GM19452 (cell line): ENCODE data around the gene ARMH2.

Experiments
- ATAC-seq: cut with Tn5 transposase; IDR thresholded peaks from one replicate; pipeline ENCODE4 v1.9.1; 2021; ENCODE audit not compliant: unreplicated experiment

The ARMH2 gene

DNA sequence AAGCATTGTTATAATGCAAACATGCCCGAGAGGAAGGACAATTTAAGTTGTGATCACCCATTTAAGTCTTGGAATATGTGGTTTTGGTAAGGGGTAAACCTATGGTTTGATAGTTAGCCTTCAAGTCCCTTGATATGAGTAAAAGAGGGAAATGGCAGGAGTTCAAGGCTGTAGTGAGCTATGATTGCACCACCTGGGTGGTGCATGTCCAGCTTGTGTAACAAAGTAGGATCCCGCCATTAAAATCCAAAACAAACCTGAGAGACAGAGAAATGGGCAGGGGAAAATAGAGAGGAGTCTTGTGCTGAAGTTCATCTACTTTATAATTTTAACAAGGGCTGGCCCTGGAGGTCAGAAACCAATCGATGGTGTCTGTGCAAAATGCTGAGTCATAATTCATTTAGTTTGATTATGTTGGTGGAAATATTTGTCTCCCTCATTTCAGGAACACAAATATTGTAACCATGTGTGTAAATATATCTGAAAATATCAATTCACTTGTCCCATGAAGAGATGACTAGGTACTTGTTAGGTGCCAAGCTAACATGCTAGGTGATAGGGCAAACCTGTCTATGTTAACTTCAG is 23.2 kb upstream of the ARMH2 start:
- no peak for ATAC-seq

DNA sequence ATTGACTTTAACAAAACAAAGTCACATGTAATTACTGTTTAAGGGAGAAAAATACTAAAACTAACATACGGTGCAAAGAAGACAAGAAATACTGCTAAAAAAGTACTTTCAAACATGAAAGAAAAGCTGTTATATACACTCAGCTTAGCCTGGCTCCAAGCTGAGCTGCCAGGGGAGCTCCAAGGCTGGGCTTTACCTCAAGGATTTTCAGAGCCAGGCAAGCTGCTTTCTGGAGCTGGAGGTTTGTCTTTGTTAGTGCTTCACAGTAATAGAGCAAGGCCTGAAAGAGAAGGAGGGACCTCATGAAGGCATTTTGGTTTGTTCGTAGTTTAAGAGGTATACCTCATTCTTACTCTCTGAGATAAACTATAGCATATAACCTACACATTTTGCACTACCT is 19.6 kb upstream of the ARMH2 start:
- no peak for ATAC-seq

DNA sequence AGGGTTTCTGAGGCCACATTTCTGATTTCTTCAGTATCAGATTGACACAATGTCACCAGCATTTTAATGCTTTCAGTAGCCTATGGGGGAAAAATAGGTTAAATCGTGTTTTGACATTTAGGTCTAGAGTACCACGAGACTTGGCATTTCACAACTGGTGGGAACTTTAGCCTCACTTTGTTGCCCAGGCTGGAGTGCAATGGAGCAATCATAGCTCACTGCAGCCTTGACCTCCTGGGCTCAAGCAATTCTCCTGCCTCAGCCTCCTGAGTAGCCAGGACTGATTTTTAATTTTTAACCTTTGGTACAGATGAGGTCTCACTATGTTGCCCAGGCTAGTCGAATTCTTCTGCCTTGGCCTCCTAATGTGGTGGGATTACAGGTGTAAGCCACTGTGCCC is 11.0 kb upstream of the ARMH2 start:
- ATAC-seq, result no peak

DNA sequence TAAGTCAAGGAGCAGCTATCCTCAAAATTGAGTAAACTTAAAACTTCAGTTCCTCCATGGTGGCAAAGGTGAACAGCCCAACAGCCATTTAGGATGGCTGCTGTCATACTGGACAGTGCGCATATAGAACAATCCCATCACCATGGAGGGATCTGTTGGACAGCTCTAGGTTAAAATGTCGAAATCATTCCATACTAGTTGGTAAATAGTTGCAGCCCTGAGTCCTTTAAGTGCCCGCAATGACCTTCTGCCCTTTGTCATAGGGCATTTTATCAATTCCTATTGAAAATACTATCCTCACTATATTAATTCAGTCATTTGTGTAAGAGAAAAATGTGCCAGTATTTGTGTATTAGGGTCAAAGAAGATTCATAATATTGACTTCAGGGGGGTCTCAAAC is 8.9 kb upstream of the ARMH2 start:
- ATAC-seq, result no peak

DNA sequence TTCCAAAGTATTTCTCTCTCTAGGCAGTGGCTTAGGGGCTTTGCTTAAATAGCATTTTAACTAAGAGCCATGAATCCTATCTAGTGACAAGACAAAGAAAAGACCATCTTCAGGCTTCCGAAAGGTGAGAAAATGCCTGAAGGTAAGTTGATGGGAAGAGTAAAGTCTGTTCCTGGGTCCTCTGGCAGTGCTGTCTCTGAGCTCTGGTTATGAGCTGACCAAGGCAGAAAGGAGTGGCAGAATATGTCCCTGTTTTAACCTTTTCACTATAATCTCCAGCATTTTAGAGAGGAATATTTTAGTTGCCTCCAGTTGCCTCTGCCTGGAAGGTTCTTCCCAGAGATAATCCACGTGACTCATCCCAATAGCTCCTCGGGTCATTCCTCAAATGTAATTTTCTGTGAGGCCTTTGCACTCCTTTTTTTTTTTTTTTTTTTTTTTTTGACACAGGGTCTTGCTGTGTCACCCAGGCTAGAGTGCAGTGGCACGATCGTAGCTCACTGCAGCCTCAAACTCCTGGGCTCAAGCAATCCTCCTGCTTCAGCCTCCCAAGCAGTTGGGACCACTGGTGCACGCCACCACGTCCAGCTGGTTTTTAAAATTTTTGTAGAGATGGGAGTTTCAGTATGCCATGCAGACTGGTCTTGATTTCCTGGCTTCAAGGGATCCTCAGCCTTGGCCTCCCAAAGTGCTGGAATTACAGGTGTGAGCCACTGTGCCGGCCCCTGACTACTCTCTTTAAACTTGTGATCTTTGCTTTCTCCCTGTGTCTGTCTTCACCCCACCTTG is 3.7 kb upstream of the ARMH2 start:
- ATAC-seq, result no peak

DNA sequence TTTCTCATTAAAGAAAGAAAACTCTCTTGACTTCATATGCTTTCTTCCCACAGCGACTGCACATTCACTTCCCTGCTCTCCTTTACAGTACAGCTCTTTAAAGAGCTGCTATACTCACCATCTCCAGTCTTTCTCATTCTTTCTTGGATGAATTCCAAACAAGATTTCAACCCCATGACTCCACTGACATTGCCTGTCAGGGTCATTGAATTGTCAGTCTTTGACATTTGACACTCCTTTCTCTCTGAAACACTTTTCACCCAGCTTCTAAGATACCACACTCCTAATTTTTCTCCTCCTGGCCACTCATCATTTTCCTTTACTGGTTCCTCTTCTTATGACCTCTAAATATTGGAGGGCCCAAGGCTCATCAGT is 811 bp upstream of the ARMH2 start:
- no peak for ATAC-seq

DNA sequence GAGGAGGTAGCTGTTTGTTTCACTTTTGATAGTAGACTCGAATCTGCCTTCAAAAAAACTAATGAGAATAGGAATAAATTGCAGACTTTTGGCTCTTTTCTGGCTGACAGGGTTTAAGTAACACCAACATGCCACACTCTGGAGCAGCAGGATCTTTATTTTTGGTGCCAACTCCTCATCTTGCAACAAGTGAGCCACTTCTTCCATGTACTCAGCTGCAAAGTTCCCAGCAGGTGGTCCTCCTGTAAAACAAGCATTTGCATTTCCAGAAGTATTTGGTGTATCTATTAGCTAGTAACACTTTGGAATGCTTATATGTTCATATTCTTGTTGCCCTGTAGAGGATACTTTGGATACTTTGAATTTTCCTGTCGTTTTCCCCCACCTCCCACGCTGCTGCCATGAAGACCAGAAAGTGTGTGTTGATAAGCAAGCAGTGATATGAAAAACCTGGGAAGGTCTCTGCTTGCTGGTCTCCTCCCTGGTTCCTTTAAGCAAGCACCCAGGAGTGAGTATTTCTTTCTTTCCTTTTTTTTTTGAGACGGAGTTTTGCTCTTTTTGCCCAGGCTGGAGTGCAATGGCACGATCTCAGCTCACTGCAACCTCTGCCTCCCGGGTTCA is 1.0 kb downstream of the ARMH2 start:
- no peak for ATAC-seq

DNA sequence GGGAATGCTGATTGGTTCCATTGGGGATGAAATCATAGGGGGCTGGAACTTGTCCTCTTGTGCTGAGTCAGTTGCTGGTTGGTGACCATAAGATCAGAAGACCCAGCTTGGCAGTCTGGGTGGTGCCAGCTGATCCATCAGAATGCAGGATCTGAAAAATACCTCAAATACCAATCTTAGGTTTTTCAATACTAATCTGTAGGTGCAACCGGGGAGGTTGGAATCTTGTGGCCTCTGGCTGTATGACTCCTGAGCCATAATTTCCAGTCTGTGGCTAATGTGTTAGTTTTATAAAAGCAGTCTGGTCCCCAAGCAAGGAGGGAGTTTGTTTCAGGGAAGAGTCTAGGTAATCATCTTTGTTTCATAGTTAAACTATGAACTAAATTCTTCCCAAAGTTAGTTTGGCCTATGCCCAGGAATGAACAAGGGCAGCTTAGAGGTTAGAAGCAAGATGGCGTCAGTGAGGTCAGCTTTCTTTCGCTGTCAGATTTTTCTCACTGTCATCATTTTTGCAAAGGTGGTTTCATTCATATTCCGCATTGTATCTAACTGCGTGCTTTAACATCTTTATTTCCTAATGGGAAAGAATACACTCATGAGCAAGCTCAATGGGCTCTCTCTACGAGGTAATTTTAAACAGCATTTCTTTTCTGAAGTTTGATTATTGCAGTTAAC is 2.0 kb downstream of the ARMH2 start:
- ATAC-seq, result no peak

DNA sequence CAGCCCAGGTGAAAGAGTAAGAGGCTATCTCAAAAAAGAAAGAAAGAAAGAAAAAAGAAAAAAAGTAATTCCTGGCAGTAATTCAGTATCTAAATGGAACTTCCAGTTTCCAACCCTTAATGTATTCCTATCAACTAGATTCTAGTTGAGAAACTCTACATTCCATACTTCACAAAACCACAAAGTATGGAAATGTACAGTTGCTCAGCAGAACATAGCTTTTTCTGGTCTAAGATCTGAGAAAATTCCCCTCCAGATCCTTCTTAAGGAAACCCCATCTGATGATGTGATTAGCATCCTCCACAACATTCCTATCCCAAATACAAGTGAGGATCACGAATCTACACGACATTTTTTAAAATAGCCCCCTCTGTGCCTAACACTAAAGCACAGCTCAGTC is 3.6 kb downstream of the ARMH2 start:
- ATAC-seq, result no peak

DNA sequence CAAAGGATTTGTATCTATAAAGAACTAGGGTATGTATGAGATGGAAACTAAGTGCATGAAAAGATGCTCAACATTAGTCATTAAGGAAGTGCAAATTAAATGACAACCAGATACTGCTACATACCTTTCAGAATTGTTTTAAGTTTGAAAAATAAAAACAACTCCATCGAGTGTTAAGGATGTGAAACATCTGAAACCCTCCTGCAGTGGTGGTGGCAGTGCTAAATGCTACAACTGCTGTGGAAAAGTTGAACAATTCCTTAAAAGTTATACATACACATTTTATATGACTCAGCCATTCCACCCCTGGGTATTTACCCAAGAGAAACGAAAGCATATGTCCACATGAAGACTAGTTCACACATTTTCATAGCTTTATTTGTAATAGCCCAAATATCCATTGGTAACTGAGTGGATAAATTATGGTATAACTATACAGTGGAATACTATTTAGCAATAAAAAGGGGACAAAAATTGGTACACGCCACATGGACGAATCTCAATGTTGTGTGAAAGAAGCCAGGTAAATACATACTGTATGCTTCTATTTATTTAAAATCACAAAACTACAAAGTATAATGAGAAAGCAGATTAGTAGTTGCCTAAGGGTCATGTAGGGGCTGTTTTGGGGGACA is 10.6 kb downstream of the ARMH2 start:
- no peak for ATAC-seq

DNA sequence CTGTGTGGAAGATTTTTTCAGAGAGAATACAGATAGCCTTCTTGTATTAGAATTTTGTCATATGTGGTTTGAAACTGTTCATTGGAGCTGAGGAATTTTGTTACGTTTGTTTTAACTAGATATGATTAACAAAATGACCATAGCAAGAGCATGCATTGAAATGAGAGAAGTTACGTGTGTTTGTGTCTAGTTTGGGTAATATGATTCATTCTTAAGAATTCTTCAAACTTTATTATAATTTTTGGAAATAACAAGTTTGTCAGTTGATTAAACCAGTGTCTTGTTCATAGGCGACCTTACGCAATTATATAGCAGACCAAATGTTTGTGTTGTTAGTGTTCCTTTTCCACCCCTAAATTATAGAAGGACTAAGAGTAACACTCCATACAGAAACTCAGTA is 18.5 kb downstream of the ARMH2 start:
- no peak for ATAC-seq

DNA sequence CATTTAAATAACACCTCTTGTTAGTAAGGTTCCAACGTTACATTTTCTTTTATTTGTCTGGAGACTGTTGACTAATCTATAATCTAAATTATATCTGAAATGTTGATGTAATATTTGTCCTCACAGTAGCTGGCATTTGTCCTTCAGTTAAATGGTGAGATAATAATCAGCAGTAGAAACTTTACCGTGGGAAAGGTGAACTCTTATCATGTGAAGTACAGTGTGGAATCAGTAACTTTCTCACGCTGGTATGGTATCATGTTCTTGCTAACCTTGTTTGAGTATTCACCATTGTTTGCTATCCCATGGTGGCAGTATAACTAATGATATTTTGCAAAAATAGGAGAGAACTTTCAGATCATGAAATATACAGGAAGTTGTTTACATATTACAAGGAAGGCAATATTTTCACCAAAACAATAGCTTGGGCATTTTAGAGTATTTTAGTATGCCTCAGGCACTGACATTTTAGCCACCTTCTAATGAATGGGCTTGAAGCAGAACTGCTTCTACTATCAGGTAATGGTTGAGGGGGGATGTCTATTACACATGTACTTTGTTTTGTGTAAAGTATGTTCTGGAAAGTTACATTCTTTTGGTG is 19.2 kb downstream of the ARMH2 start:
- no peak for ATAC-seq

DNA sequence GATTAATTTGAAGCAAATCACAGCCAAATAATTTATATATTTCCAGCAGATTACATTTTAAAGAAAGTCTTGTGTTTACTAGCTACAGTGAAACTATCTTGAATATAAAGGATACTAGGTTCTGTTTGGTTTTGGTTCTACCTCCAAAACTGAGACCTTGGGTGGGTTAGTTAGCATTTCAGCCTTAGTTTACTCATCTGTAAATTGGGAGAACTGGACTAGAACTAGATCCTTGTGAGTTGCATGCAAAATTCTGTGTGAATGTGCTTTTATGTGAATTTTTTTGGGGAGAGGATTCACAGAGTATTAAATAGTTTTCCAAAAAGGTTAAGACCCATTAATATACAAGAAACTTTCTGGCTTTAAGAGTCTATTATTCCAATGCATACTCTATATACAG is 19.8 kb downstream of the ARMH2 start:
- no peak for ATAC-seq

DNA sequence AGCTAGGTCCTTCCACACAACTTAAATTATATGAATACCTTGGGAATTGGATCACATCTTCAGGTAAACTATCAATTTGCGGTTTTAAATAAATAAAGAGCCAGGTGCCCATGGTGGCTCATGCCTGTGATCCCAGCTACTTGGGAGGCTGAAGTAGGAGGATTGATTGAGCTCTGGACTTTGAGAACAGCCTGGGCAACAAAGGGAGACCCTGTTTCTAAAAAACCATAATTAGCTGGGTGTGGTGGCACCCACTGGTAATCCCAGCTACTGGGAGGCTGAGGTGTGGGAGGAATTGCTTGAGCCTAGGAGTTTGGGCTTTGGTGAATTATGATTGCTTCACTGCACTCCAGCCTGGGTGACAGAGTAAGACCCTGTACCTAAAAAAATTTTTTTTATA is 20.6 kb downstream of the ARMH2 start:
- no peak for ATAC-seq

DNA sequence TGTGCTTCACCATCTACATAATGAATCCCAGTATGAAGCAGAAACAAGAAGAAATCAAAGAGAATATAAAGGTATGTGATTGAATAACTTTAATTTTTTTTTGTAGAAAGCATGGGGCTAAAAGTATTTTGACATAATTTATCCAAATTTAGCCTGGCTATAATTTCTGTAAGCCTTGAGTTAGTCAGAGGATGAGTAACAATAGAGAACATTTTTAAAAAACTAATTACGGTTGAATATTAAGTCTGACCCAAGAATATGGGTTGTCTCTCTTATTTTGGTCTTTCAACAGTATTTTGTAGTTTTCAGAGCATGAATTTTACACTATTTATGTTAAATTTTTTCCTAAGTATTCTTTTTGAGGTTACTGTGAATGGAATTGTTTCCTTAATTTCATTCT is 21.5 kb downstream of the ARMH2 start:
- no peak for ATAC-seq

DNA sequence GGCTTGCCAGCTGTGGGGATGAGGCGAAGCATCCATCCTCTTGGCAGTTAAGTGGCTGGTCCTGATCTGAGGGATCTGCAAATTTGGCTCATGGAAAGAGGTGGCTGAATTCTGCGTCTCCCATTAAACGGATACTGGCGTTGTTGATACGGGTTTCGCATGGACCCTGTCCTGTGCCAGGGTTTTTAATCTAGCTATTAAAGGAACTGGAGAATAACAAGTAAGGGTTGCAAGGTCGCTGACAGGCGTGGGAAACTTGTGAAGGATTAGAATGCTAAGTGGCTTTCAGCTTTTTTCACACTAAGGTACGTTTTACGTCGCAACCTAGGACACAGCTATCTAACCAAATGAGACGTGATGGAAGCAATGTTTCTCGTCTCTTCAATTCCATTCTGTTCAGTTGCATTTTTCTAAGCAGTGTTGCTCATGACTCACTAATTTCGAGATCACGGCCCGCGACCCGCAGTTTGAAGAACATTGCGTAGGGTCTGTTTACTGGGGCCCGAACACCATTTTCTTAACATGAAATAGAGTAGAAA is 23.1 kb downstream of the ARMH2 start:
- ATAC-seq, result peak; percentile 11

DNA sequence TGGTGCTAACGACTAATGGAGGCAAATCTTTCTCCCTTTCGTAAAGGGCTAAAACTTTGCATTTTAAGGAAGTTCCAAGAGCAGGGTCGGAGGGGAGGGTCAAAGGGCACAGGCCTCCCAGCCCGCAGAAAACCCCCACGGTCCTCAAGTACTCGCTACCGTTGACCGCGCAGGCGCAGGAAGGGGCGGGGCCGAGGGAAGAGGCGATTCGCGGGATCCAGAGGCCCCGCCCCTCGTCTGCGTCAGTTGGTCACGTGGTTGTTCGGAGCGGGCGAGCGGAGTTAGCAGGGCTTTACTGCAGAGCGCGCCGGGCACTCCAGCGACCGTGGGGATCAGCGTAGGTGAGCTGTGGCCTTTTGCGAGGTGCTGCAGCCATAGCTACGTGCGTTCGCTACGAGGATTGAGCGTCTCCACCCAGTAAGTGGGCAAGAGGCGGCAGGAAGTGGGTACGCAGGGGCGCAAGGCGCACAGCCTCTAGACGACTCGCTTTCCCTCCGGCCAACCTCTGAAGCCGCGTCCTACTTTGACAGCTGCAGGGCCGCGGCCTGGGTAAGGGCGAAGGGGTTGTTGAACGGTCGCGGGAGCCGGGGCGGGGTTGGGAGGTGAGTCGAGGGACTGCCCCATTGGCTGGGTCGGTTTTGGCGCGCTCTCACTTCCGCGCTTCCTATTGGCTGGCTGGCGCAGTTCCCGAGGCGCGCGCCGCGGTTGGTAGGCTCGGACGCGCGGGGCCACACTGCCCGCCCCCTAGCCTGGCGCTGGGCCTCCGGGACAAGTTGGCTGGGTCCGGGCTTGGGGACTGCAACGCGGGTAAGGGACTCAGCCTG is 23.8 kb downstream of the ARMH2 start, which contains the start of gene GMNN:
GMNN (plus strand) TSS at position 242 of the 824 bp plus-strand sequence. CDS start 2,310 bp downstream, outside the sequence.
- ATAC-seq, result peak; percentile 91

DNA sequence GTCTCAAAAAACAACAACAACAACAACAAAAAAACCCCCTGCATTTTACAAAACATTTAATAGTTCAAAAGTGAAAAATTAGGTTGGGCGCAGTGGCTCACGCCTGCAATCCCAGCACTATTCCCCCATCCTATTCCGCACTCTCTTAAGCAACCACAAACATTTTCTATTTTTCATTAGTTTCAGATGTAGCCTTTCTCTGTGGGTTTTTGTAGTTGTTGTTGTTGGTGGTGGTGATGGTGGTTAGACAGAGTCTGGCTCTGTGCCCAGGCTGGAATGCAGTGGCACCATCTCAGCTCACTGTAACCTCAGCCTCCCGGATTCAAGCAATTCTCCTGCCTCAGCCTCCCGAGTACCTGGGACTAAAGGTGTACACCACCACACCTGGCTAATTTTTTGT is 30.4 kb downstream of the ARMH2 start:
- no peak for ATAC-seq

DNA sequence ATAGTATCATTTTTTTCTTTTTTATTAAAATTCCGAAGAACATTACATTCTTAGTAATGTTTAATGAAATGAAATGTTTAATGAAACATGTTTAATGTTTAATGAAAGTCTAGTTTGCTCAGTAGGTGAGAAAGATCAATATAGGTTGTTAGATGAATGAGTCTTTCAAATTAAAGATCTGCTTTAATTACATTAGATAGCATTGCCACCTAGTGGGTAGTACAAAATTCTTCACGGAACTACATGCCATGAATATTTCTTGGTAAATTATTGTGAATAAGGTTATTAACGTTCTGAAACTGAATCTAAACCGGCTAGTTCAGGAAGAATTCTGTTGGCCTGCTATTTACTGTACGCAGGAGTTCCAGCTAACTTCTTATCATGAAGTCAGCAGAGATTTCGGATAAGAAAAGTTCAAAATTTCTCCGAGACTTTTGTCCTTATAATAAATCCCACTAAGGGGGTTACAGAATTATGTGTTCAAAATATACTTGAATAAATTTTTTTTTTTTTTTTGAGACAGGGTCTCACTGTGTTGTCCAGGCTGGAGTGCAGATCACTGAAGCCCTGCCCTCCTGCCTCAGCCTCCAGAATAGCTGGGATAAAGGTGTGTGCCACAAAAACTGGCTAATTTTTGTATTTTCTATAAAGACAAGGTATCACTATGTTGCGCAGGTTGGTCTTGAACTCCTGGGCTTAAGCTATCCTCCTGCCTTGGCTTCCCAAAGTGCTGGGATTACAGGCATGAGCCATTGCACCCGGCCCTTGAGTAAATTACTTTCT is 31.8 kb downstream of the ARMH2 start:
- ATAC-seq, result no peak
